NB4 (cell line): Measurements from ENCODE around the gene NRXN3.

Experiments
- DNase-seq: peaks from one replicate; pipeline ENCODE4 v3.0.0; 2010; ENCODE audit warnings: low read depth
- H3K4me3 ChIP-seq: one replicate; pipeline ENCODE4 v1.5.1; 2011; ENCODE audit warnings: mild to moderate bottlenecking, low read depth, low read length, moderate library complexity
- CTCF ChIP-seq: IDR thresholded peaks from one replicate; pipeline ENCODE4 v1.5.1; 2012; ENCODE audit warnings: low read depth, low read length
- MAX ChIP-seq: IDR thresholded peaks from 2 replicates; pipeline ENCODE4 v1.6.1; 2011; ENCODE audit warnings: low read depth, low read length
- MYC ChIP-seq: IDR thresholded peaks from 2 replicates; pipeline ENCODE4 v1.6.1; 2011; ENCODE audit warnings: low read depth, low read length
- POLR2A ChIP-seq: IDR thresholded peaks from 2 replicates; pipeline ENCODE4 v1.6.1; 2011; ENCODE audit warnings: mild to moderate bottlenecking; ENCODE audit not compliant: insufficient read length; ENCODE audit errors: extremely low read depth

NRXN3 gene

GRCh38 chr14:78130356-78130755 is 39.8 kb upstream of the NRXN3 start:
- no peak for DNase-seq
- H3K4me3 ChIP-seq, result no peak overlapping the region
- TF ChIP-seq MAX, result no peak
- no peak for TF ChIP-seq POLR2A
- TF ChIP-seq MYC, result no peak
- TF ChIP-seq CTCF, result no peak

- peak; percentile 52 for DNase-seq
- H3K4me3 ChIP-seq, result no peak overlapping the region
- TF ChIP-seq CTCF, result no peak
Measured at GRCh38 chr14:78131201-78131600, 39.0 kb upstream of the NRXN3 start.

GRCh38 chr14:78131616-78132015 is 38.6 kb upstream of the NRXN3 start:
- no peak for DNase-seq
- no peak for TF ChIP-seq CTCF
- TF ChIP-seq MYC, result no peak
- no peak for TF ChIP-seq POLR2A
- TF ChIP-seq MAX, result no peak
- no peak overlapping the region for H3K4me3 ChIP-seq

- DNase-seq, result peak; percentile 65
- H3K4me3 ChIP-seq, result no peak overlapping the region
- no peak for TF ChIP-seq MAX
- TF ChIP-seq POLR2A, result no peak
- no peak for TF ChIP-seq CTCF
- TF ChIP-seq MYC, result no peak
Measured at GRCh38 chr14:78135450-78135891, 34.7 kb upstream of the NRXN3 start.

- DNase-seq, result no peak
- no peak overlapping the region for H3K4me3 ChIP-seq
- no peak for TF ChIP-seq MAX
- no peak for TF ChIP-seq MYC
- no peak for TF ChIP-seq POLR2A
- no peak for TF ChIP-seq CTCF
Measured at GRCh38 chr14:78136695-78137094, 33.5 kb upstream of the NRXN3 start.

GRCh38 chr14:78141590-78141989 is 28.6 kb upstream of the NRXN3 start:
- DNase-seq, result no peak
- TF ChIP-seq CTCF (no peak), MAX (no peak), MYC (no peak), POLR2A (no peak)

More at GRCh38 chr14:78141590-78141989, 28.6 kb upstream of the NRXN3 start:
- no peak overlapping the region for H3K4me3 ChIP-seq
